Measurements from ENCODE around the gene UBE2B.

The UBE2B gene

GRCh38 chr5:134436523-134437339, 65.4 kb downstream of the UBE2B start (continued):
- TF ChIP-seq AEBP2 (tag by site-specific recombination; IDR thresholded peaks at IDR 0.05; ENCODE audit: borderline replicate concordance) (no peak), ZNF624 (tag by site-specific recombination; IDR thresholded peaks at IDR 0.05) (no peak), ZNF266 (tag by site-specific recombination; IDR thresholded peaks at IDR 0.05; ENCODE audit: low read depth) (no peak), YY2 (tag by site-specific recombination; IDR thresholded peaks at IDR 0.05) (no peak), ZBTB26 (tag by site-specific recombination; optimal IDR thresholded peaks at IDR 0.05) (no peak), ZFP37 (tag by site-specific recombination; IDR thresholded peaks at IDR 0.05) (no peak), KLF16 (tag by site-specific recombination; IDR thresholded peaks at IDR 0.05) (no peak), ZIC2 (tag by site-specific recombination; IDR thresholded peaks at IDR 0.05) (no peak), ZNF596 (tag by site-specific recombination; IDR thresholded peaks at IDR 0.05) (no peak), SETDB1 (IDR thresholded peaks at IDR 0.05; ENCODE audit: insufficient read length, low read length) (no peak), ZNF48 (tag by site-specific recombination; IDR thresholded peaks at IDR 0.05) (no peak), ZNF792 (tag by site-specific recombination; IDR thresholded peaks at IDR 0.05) (no peak), ZNF449 (tag by site-specific recombination; IDR thresholded peaks at IDR 0.05) (peak; percentile 49; the same call in 1 of the 2 replicates), ZBTB17 (tag by site-specific recombination; IDR thresholded peaks at IDR 0.05) (peak; percentile 12; the same call in 1 of the 2 replicates), ZNF629 (tag by site-specific recombination; IDR thresholded peaks at IDR 0.05) (peak; percentile 27; the same call in 1 of the 2 replicates), RBAK (tag by site-specific recombination; IDR thresholded peaks at IDR 0.05) (no peak), ZNF660 (tag by site-specific recombination; IDR thresholded peaks at IDR 0.05) (peak; percentile 50)
- TF ChIP-seq, protein P1, sequence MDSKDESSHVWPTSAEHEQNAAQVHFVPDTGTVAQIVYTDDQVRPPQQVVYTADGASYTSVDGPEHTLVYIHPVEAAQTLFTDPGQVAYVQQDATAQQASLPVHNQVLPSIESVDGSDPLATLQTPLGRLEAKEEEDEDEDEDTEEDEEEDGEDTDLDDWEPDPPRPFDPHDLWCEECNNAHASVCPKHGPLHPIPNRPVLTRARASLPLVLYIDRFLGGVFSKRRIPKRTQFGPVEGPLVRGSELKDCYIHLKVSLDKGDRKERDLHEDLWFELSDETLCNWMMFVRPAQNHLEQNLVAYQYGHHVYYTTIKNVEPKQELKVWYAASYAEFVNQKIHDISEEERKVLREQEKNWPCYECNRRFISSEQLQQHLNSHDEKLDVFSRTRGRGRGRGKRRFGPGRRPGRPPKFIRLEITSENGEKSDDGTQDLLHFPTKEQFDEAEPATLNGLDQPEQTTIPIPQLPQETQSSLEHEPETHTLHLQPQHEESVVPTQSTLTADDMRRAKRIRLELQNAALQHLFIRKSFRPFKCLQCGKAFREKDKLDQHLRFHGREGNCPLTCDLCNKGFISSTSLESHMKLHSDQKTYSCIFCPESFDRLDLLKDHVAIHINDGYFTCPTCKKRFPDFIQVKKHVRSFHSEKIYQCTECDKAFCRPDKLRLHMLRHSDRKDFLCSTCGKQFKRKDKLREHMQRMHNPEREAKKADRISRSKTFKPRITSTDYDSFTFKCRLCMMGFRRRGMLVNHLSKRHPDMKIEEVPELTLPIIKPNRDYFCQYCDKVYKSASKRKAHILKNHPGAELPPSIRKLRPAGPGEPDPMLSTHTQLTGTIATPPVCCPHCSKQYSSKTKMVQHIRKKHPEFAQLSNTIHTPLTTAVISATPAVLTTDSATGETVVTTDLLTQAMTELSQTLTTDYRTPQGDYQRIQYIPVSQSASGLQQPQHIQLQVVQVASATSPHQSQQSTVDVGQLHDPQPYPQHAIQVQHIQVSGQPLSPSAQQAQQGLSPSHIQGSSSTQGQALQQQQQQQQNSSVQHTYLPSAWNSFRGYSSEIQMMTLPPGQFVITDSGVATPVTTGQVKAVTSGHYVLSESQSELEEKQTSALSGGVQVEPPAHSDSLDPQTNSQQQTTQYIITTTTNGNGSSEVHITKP (tag by site-specific recombination; IDR thresholded peaks at IDR 0.05): no peak

GRCh38 chr5:134437340-134437846, 66.0 kb downstream of the UBE2B start:
- H3K36me3 ChIP-seq (ENCODE audit: control insufficient read depth in 2 of 2, insufficient read depth in 1 of 2, low read length in 2 of 2): no peaks in the 10 kb centered on the region
- ChIA-PET POLR2A (interaction anchor here (1.1 kb wide), 1 partner anchor 26 kb away, joined by 4 read pairs; the partner anchor contains the start of gene CDKN2AIPNL), CTCF (no interaction called here)
- no peak overlapping the region for H3K27ac ChIP-seq (ENCODE audit: extremely low read depth, low read depth, low read length)
- H3K4me3 ChIP-seq (ENCODE audit: low read depth, low read length): no peak overlapping the region
- no peaks in the 10 kb centered on the region for H3K9me3 ChIP-seq (ENCODE audit: control insufficient read depth, insufficient read depth, low read depth, low read length)
- H3K4me1 ChIP-seq (ENCODE audit: control insufficient read depth, insufficient read depth, low read length): no peaks in the 10 kb centered on the region
- TF ChIP-seq, protein P2, sequence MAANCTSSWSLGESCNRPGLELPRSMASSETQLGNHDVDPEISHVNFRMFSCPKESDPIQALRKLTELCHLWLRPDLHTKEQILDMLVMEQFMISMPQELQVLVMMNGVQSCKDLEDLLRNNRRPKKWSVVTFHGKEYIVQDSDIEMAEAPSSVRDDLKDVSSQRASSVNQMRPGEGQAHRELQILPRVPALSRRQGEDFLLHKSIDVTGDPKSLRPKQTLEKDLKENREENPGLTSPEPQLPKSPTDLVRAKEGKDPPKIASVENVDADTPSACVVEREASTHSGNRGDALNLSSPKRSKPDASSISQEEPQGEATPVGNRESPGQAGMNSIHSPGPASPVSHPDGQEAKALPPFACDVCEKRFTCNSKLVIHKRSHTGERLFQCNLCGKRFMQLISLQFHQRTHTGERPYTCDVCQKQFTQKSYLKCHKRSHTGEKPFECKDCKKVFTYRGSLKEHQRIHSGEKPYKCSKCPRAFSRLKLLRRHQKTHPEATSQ (tag by site-specific recombination; IDR thresholded peaks at IDR 0.05): no peak
- TF ChIP-seq SCRT2 (tag by site-specific recombination; IDR thresholded peaks at IDR 0.05): no peak
- no peak for TF ChIP-seq ZNF791 (tag by site-specific recombination; IDR thresholded peaks at IDR 0.05)
- TF ChIP-seq INSM2 (tag by site-specific recombination; IDR thresholded peaks at IDR 0.05): no peak
- no peak for TF ChIP-seq HOXC10 (CRISPR knock-in tag; IDR thresholded peaks at IDR 0.05)

All from HEK293 (cell line).